ENCODE results near the gene CD2AP.

DNA sequence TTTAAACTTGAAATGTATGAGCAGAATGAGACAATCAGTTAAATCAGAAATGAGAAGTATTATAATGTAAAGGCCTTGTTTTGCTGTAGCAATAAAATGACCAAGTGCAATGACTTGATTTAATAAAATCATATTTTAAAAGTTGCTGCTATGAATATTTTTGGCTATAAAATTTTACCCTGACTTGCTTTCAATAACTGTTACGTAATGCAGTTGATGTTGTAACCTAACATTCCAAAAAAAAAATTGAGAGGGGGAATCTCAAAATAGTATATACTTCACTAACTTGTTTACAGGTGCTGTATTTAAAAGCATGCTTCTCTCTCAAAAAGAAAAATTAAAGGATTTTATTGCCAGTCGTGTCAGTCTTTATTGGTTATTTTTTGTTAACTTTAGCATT is 149.2 kb downstream of the CD2AP start:
- no peak for TF ChIP-seq POLR2A (IDR thresholded peaks at IDR 0.05)
- TF ChIP-seq, protein P1, sequence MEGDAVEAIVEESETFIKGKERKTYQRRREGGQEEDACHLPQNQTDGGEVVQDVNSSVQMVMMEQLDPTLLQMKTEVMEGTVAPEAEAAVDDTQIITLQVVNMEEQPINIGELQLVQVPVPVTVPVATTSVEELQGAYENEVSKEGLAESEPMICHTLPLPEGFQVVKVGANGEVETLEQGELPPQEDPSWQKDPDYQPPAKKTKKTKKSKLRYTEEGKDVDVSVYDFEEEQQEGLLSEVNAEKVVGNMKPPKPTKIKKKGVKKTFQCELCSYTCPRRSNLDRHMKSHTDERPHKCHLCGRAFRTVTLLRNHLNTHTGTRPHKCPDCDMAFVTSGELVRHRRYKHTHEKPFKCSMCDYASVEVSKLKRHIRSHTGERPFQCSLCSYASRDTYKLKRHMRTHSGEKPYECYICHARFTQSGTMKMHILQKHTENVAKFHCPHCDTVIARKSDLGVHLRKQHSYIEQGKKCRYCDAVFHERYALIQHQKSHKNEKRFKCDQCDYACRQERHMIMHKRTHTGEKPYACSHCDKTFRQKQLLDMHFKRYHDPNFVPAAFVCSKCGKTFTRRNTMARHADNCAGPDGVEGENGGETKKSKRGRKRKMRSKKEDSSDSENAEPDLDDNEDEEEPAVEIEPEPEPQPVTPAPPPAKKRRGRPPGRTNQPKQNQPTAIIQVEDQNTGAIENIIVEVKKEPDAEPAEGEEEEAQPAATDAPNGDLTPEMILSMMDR (IDR thresholded peaks at IDR 0.05), result no peak
